ENCODE measurements around the gene RB1.

Gene RB1

GRCh38 chr13:48502601-48503319, 199.2 kb downstream of the RB1 start:
- no peak for DNase-seq

GRCh38 chr13:48504606-48505005, 201.1 kb downstream of the RB1 start:
- no peak for DNase-seq

- DNase-seq, result no peak
These were observed 201.5 kb downstream of the RB1 start for GRCh38 chr13:48505012-48505411.

GRCh38 chr13:48505597-48506091, 202.1 kb downstream of the RB1 start:
- DNase-seq, result no peak

GRCh38 chr13:48506092-48506701, 202.6 kb downstream of the RB1 start:
- DNase-seq, result no peak

- no peak for DNase-seq
These were observed 203.5 kb downstream of the RB1 start for GRCh38 chr13:48507021-48507420.

- DNase-seq, result no peak
These were observed 204.5 kb downstream of the RB1 start for GRCh38 chr13:48508011-48508410.

- DNase-seq, result no peak
These were observed 207.1 kb downstream of the RB1 start for GRCh38 chr13:48510698-48511097.

- DNase-seq, result no peak
These were observed 208.2 kb downstream of the RB1 start for GRCh38 chr13:48511621-48512230.

- no peak for DNase-seq
These were observed 211.2 kb downstream of the RB1 start for GRCh38 chr13:48514793-48515192.

- DNase-seq, result no peak
These were observed 212.2 kb downstream of the RB1 start for GRCh38 chr13:48515732-48516131.

GRCh38 chr13:48518083-48518482, 214.5 kb downstream of the RB1 start:
- DNase-seq, result no peak

- no peak for DNase-seq
These were observed 222.7 kb downstream of the RB1 start for GRCh38 chr13:48526286-48526685.

GRCh38 chr13:48527955-48528354, 224.4 kb downstream of the RB1 start:
- DNase-seq, result no peak

GRCh38 chr13:48528720-48529119, 225.2 kb downstream of the RB1 start:
- no peak for DNase-seq

- no peak for DNase-seq
These were observed 227.3 kb downstream of the RB1 start for GRCh38 chr13:48530833-48531232.
